HG03354 (cell line): Measurements from ENCODE around the gene TRABD.

Experiments
- ATAC-seq: cut with Tn5 transposase; IDR thresholded peaks from one replicate; pipeline ENCODE4 v1.9.1; 2021; ENCODE audit warnings: mild to moderate bottlenecking; ENCODE audit not compliant: unreplicated experiment, poor library complexity, severe bottlenecking

TRABD gene

GRCh38 chr22:50215297-50216054 lies 29.8 kb downstream of the TRABD start:
- ATAC-seq: no peak

GRCh38 chr22:50216055-50216683 lies 30.5 kb downstream of the TRABD start:
- ATAC-seq: no peak

- no peak for ATAC-seq
Measured at GRCh38 chr22:50216684-50217520, 31.2 kb downstream of the TRABD start.

- no peak for ATAC-seq
Measured at GRCh38 chr22:50217543-50218152, 31.9 kb downstream of the TRABD start.

- no peak for ATAC-seq
Measured at GRCh38 chr22:50218153-50218995, 32.7 kb downstream of the TRABD start.

GRCh38 chr22:50218996-50219727 lies 33.4 kb downstream of the TRABD start:
- ATAC-seq: no peak

GRCh38 chr22:50219800-50220602 lies 34.3 kb downstream of the TRABD start:
- no peak for ATAC-seq

- ATAC-seq: no peak
Measured at GRCh38 chr22:50220603-50221409, 35.1 kb downstream of the TRABD start.

GRCh38 chr22:50221410-50222300 lies 35.9 kb downstream of the TRABD start:
- no peak for ATAC-seq

GRCh38 chr22:50222508-50222907 lies 36.8 kb downstream of the TRABD start:
- no peak for ATAC-seq

GRCh38 chr22:50224071-50224470 lies 38.4 kb downstream of the TRABD start:
- no peak for ATAC-seq

- ATAC-seq: no peak
Measured at GRCh38 chr22:50225200-50225969, 39.7 kb downstream of the TRABD start.

- no peak for ATAC-seq
Measured at GRCh38 chr22:50226063-50226874, 40.6 kb downstream of the TRABD start.

- ATAC-seq: no peak
Measured at GRCh38 chr22:50226875-50227165, 41.1 kb downstream of the TRABD start.
